DMS 273 (cell line): ENCODE data around the gene CTIF.

Experiments
- DNase-seq: peaks from one replicate; lab custom pipeline; 2025; ENCODE audit not compliant: unreplicated experiment; lab: John Stamatoyannopoulos, UW

Gene CTIF

GRCh38 chr18:48872234-48873145, 333.7 kb downstream of the CTIF start:
- DNase-seq: peak; percentile 64

DNA sequence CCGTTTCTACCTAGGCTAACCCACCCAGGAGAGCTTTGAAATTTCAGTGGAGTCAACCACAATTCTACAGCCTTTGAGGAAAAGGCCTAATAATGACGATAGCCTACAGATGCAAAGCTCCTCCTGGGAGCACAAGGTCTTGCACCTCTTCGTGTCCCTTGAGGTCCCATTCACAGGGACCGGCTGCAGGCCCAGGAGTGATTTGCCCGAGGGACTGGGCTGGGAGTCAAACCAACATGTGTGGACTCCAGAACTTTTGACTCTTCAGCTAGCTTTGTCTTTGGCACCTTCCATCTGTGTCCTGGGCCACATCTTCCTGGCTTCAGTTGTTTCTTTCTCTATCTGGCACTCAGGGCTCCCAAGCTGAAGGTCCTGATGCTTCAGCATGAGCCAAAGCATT, 335.4 kb downstream of the CTIF start:
- no peak for DNase-seq

DNA sequence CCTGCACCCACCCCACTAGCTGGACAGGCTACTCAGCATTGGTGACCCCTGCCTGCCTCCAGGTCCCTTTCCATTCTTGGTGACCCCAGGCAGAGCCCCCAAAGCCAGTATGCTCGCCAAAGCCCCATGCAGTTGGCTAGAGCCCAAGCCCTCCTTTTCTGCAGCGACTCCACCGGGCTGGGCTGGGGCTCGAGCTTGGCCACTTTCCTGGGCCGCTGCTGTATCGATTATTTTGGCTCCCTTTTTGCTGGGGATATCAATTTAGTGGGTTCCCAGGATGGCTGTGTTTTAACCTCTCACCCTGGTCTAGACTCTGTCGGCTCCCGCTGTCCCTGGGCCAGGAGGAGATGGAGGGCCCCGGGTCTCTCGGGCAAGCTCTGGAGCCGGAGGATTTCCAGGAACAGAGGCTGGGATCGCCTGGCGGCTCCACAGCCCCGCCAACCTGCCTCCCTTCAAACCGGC, 335.9 kb downstream of the CTIF start:
- DNase-seq: no peak

GRCh38 chr18:48875314-48875941, 336.6 kb downstream of the CTIF start:
- no peak for DNase-seq

DNA sequence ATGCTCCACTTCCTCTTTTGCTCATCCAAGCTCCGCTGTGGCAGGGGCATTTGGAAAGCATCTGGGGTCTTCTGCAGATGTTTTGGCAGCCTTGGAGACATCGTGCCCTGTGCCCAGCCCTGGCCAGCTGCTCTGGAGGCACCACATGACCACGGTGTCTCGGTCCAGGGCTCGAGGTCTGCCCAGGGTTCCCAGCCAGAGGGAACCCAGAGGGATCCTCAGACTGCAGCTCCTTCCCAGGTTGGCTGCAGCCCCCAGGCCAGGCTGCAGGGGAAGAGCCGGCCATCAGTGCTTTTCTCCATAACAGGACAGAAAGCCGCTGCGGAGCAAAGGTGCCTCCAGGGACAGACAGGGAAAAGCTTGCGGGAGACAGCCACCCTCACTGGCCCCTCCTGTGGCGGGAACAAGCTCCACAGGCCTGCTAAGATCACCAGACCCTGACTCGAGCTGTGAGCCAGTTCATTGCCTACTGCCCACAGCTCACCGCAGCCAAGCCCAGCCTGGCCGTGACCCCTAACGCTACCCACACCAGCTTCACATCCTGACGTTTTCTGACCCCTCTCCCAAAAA, 337.2 kb downstream of the CTIF start:
- DNase-seq: no peak

DNA sequence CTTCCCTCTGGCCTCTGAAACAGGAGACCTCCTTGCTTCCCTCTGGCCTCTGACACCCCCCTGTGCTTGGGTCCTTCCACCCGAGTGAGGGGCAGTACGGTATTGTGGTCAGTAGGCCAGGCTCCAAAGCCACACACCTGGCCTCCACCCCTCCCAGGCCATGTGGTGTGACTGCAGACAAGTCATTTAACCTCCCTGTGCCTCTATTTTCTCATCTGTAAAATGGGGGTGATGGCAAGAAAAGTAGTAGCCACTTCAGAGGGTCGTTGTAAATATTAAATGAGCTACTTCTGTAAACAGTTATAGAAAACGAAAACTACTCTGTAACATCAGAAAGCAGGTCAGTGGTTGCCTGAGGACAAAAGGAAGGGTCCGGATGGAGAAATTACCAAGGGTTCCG, 337.8 kb downstream of the CTIF start:
- DNase-seq: no peak

DNA sequence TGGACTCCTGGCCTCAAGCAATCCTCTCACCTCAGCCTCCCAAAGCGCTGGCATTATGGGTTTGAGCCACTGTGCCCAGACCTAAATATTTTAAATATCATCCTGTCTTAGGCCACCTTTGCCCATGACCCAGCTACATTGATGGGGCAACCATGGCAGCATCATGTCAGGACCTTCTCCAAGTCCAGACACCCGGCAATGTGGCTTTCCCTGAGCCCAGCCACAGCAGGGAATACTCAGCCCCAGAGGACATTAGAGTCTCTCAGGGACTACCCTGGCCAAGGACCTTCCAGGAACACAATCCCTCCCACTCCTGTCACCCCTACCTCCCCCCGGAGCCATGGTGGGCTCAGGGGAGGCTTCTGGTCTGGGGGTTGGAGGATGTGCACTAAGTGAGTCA, 339.1 kb downstream of the CTIF start:
- no peak for DNase-seq

DNA sequence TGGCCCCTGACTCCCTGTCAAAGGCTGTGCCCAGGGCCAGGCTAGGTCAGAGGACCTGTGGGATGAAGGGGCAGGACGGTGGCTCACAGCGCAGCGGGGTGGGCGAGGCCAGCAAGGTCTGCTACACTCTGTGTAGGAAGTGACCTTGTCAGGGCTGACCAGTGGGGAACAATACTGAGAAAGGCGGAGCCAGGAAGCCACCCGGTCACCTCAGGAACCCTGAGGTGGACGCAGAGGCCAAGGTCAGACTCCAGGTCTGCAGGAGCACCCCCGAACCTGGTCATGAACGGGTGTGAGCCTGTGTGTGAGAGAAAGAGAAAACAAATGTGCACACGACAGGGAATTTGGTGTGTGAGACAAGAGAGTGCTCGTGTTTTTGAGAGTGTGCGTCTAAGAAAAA, 339.6 kb downstream of the CTIF start:
- DNase-seq: no peak

- no peak for DNase-seq
Measured at GRCh38 chr18:48879008-48879431, 340.2 kb downstream of the CTIF start.

DNA sequence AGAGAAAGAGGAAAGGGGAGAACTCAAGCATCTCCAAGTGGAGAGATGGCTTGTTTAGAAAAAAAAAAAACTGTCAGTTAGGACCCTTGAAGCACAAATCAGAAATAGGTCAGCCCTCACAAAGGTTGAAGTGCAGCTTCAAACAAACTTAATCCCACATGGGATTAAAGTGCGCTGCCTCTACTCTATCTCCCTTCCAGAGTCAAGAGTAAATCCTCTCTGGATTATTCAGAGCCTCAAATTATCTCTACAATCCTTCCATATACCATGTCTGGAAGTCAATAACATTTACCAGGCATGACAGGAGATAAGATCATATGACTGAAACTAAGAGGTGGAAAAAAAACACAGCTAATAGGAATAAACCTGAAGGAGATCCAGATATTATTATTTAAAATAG, 342.1 kb downstream of the CTIF start:
- DNase-seq: no peak

- no peak for DNase-seq
Measured at GRCh38 chr18:48882379-48882778, 343.5 kb downstream of the CTIF start.

DNA sequence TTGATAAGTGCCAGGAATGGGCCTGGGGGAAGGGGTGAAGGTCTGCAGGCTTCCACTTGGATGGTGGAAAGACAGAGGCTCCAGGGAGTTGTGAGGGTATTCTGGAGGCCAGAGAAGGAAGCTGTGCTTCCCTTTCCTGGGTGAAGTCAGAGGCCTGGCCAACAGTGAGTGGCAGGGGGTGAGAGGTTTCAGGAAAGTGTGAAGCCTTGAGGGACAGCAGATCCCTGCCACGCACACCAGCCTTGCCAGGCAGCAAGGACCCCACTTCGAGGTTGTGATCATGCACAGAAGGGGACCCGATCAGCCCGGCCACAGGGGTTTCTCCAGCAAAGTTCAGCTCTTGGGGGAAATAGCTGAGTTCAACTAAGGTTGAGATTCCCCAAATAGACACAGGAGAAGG, 345.5 kb downstream of the CTIF start:
- no peak for DNase-seq

DNA sequence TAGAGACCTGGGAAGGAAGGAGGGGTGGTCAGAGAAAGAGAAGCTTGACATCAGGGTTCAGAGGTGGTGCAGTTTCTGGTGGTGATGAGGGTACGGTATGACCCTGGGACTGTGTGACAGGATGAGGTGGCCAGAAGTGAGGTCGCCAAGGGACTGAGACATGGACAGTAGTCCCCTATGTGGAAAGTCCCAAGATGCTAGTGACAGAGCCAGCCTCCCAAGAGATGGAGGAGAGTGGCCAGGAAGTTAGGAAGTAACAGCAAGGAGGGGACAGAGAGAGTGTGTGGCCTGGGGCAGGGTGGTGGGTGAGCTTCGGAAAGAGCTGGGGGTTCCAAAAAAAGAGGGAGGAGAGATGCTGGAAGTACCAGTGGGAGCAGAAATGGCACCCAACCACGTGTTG, 345.9 kb downstream of the CTIF start:
- no peak for DNase-seq

- no peak for DNase-seq
Measured at GRCh38 chr18:48885266-48885923, 346.6 kb downstream of the CTIF start.

DNA sequence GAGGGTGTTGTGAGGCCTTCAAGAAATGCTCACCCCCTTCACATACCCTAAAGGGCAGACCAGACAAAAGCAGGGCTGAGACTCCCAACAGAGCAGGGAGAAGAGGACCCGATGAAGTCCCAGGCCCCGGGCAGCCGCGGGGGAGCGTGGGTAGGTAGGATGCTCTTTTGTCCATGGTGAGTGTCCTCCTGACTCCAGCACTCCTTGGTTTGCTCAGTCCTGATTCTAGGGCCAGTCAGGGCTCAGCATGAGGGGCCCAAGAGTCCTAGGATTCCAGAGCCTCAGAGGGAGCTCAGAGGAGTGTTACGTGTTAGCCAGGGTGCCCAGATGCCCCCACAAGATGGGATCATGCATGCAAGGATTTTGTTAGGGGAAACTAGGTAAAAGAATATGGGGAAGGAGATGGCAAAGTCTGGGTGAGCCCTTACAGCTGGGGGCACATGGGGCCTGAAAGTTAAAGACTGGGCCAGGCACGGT, 347.1 kb downstream of the CTIF start:
- no peak for DNase-seq

DNA sequence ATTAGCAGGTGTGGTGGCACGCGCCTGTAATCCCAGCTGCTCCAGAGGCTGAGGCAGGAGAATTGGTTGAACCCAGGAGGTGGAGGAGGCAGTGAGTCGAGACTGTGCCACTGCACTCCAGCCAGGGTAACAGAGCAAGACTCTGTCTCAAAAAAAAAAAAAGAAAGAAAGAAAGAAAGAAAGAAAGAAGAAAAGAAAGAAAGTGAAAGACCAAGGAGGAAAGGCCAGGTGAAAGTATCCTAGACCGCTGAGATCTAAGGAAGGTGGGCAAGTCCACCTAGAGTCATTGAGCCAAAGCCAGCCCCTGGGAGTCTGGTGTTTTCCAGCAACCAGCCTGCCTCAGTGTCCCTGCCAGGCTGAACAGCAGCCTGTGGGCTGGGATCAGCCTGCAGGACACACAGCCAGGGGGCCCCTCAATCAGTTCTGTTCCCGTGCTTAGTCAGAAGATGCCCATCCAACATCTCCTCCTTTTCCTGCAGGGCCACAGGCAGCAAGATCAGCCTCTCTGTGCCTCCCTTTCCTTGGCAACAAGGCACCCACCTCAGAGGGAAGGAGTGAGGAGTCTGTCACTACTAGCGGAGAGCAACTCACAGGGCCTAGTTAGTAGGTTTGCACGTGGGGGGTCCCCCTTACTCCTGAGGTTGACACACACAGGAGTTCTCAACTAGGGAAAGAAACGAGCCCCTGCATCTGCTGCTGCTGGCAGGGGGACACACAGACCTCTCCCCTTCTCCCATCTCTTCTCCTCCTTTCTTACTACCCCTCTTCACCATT, 347.9 kb downstream of the CTIF start:
- DNase-seq: no peak

GRCh38 chr18:48887294-48887904, 348.6 kb downstream of the CTIF start:
- DNase-seq: no peak

GRCh38 chr18:48887905-48888772, 349.3 kb downstream of the CTIF start:
- no peak for DNase-seq

- no peak for DNase-seq
Measured at GRCh38 chr18:48888773-48889080, 349.9 kb downstream of the CTIF start.
